Measurements from ENCODE around the gene SLC6A18.

The SLC6A18 gene

GRCh38 chr5:1243487-1244130 is 18.4 kb downstream of the SLC6A18 start:
- Mint-ChIP-seq H3K9me3 (no peaks in the 10 kb centered on the region), H3K4me3 (no peak overlapping the region), H3K27me3 (peaks cover 3% of the 10 kb centered on the region), H3K36me3 (no peaks in the 10 kb centered on the region), H3K27ac (no peak overlapping the region), H3K4me1 (no peaks in the 10 kb centered on the region)

- no peaks in the 10 kb centered on the region for H3K4me1 Mint-ChIP-seq
- H3K9me3 Mint-ChIP-seq = no peaks in the 10 kb centered on the region
- H3K4me3 Mint-ChIP-seq = no peak overlapping the region
- peaks cover 3% of the 10 kb centered on the region for H3K27me3 Mint-ChIP-seq
- H3K36me3 Mint-ChIP-seq = no peaks in the 10 kb centered on the region
- no peak overlapping the region for H3K27ac Mint-ChIP-seq
These were observed 19.1 kb downstream of the SLC6A18 start for GRCh38 chr5:1244255-1244654.

- no peaks in the 10 kb centered on the region for H3K9me3 Mint-ChIP-seq
- H3K4me3 Mint-ChIP-seq = no peak overlapping the region
- H3K36me3 Mint-ChIP-seq = no peaks in the 10 kb centered on the region
- no peak overlapping the region for H3K27ac Mint-ChIP-seq
- peaks cover 3% of the 10 kb centered on the region for H3K27me3 Mint-ChIP-seq
- H3K4me1 Mint-ChIP-seq = no peaks in the 10 kb centered on the region
These were observed 19.8 kb downstream of the SLC6A18 start for GRCh38 chr5:1244976-1245375.

GRCh38 chr5:1245905-1246576 is 20.9 kb downstream of the SLC6A18 start:
- peaks cover 3% of the 10 kb centered on the region for H3K27me3 Mint-ChIP-seq
- H3K4me3 Mint-ChIP-seq = no peak overlapping the region
- H3K27ac Mint-ChIP-seq = no peak overlapping the region
- no peaks in the 10 kb centered on the region for H3K4me1 Mint-ChIP-seq
- no peaks in the 10 kb centered on the region for H3K36me3 Mint-ChIP-seq
- H3K9me3 Mint-ChIP-seq = no peaks in the 10 kb centered on the region

- Mint-ChIP-seq H3K27ac (no peak overlapping the region), H3K4me3 (no peak overlapping the region), H3K9me3 (no peaks in the 10 kb centered on the region)
These were observed 21.7 kb downstream of the SLC6A18 start for GRCh38 chr5:1246711-1247431.

DNA sequence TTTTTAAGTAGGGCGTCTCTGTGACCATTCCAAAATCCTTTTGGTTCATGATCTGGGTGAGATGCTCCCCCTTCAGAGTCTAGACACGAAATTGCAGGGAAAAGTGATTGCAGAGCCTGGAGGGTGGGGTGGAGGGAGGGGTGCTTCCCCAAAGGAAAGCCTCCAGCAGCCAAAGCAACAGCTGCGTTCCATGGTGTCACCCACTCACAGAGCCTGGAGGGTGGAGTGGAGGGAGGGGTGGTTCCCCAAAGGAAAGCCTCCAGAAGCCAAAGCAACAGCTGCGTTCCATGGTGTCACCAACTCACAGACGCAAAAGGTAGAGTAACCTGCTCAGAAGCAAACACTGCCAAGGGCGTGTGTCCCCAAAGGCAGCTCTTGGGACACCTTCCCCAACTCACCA is 22.6 kb downstream of the SLC6A18 start:
- no peak overlapping the region for H3K27ac Mint-ChIP-seq
- H3K36me3 Mint-ChIP-seq = no peaks in the 10 kb centered on the region
- H3K27me3 Mint-ChIP-seq = peaks cover 3% of the 10 kb centered on the region
- no peaks in the 10 kb centered on the region for H3K4me1 Mint-ChIP-seq
- no peaks in the 10 kb centered on the region for H3K9me3 Mint-ChIP-seq
- H3K4me3 Mint-ChIP-seq = no peak overlapping the region

More at GRCh38 chr5:1246711-1247431, 21.7 kb downstream of the SLC6A18 start:
- H3K4me1 Mint-ChIP-seq = no peaks in the 10 kb centered on the region
- H3K36me3 Mint-ChIP-seq = no peaks in the 10 kb centered on the region
- peaks cover 3% of the 10 kb centered on the region for H3K27me3 Mint-ChIP-seq

DNA sequence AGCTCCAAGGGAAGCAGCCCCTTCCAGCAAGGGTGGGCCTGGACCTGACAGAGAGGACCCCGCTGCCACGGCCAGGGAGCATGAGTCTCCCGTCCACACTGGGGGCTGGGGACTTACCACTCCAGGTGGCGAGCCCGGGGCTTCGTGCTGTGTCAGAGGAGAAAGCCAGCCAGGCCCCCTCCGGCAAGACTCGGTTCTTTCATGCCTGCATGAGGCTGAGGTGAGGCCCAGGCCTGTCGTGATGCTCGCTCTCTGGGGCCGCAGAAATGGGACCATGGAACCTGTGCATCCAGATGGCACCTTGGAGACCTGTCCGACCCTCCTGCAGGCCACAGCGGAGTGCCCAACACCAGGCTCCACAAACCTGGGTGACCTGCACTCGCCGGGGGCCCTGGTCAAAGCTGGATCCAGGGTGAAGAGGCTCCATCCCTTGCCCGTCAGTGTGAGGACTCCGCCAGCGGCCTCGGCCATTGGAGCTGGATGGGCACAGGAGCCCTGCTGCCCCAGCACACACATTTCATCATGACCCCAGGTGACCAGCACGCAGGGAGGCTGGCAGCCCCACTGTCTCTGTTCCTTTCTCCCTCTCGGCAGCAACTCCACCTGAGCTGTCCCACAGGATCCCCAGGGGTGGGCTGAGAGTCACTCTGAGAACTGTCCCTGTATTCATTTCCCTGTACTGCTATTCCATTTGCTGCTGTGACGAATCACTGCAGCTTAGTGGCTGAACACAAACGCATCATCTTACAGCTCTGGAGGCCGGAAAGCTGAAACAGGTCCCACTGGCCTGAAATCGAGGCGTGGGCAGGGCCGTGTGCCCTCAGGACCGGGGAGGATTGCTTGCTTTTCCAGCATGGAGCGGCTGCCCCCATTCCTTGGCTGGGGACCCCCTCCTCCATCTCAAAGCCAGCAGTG is 24.4 kb downstream of the SLC6A18 start:
- Mint-ChIP-seq H3K4me1 (peaks cover 3% of the 10 kb centered on the region), H3K27me3 (peaks cover 3% of the 10 kb centered on the region), H3K27ac (no peak overlapping the region), H3K36me3 (no peaks in the 10 kb centered on the region), H3K4me3 (no peak overlapping the region), H3K9me3 (no peaks in the 10 kb centered on the region)

DNA sequence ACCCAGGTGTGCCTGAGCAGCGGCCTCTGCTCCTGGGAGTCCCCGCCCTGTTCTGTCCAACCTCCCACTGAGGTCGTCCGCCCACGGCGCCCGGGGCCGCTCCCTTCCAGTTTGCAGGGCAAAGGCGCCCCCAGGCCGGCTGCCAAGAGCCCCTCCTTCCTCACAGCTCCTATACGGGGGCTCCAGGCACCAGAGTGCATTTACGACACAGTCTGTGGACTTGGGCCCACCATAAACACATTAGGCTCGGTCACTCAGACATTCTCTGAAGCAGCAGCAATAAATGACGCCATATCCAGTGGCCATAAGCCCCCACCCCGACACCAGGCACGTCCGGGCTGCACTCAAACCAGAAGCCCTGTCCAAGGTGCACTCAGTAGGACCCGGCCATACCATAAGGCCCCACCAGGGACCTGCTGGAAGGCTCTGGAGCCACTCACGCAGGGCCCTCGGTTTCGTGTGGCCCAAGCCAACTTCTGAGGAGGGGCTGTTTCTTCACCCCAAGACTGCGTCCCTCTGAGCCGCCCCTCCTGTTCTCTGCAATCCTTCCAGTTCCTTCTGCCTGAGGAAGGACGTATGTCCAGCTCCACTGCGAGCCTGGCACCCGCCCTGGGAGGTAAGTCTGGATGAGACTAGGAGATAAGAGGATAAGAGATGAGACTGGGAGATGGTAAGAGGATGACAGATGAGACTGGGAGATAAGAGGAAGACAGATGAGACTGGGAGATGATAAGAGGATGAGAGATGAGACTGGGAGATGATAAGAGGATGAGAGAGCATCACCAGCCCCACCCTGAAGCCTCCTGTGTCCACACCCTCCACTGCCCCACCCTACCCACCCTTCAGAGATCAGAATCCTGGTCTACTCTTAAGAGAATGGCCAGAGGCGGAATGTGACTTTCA is 26.7 kb downstream of the SLC6A18 start:
- peaks cover 3% of the 10 kb centered on the region for H3K27me3 Mint-ChIP-seq
- H3K36me3 Mint-ChIP-seq = no peaks in the 10 kb centered on the region
- peaks cover 19% of the 10 kb centered on the region for H3K4me1 Mint-ChIP-seq
- H3K27ac Mint-ChIP-seq = no peak overlapping the region
- H3K9me3 Mint-ChIP-seq = no peaks in the 10 kb centered on the region
- no peak overlapping the region for H3K4me3 Mint-ChIP-seq

DNA sequence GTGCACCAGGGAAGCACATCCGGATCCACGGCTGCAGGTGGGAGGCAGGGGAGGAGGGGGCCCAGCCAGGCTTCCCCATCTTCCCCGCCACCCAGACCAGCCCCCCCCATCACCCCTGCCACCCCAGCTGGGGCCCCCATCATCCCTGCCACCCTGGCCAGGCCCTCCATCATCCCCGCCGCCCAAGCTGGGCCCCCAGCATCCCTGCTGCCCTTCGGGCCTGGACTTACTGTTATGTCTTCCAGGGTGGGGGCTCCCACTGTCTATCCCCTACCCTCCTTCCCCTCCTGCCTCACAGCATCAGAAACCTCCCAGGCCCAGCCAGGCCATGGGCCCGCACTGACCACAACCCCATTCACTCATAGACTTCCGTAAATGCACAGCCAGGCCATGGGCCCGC is 27.5 kb downstream of the SLC6A18 start:
- Mint-ChIP-seq H3K27ac (no peak overlapping the region), H3K36me3 (no peaks in the 10 kb centered on the region), H3K27me3 (no peaks in the 10 kb centered on the region), H3K9me3 (no peaks in the 10 kb centered on the region), H3K4me3 (no peak overlapping the region), H3K4me1 (peaks cover 19% of the 10 kb centered on the region)

DNA sequence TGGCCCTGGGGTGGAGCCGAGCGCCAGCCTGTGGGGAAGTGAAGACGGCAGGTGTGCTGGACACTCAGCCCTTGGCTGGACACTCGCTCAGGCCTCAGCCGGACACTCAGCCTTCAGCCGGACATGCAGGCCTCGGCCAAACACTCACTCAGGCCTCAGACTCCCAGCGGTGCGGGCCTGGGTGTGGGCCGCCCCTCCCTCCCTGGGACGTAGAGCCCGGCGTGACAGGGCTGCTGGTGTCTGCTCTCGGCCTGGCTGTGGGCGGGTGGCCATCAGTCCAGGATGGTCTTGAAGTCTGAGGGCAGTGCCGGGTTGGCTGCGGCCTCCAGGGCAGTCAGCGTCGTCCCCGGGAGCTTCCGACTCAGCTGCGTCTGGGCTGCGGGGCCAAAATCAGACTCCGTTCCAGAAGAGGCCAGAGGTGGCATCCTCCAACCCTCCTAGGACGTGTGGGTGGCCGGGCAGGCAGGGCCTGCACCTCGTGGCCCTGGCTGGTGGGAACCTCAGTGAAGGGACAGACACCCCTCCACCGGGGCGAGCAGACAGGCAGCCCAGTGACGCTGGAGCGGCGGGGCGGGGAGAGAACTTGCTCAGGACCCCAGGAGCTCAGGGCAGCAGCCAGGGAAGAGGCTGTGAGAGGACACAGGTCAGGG is 28.4 kb downstream of the SLC6A18 start:
- Mint-ChIP-seq H3K36me3 (no peaks in the 10 kb centered on the region), H3K27ac (no peak overlapping the region), H3K9me3 (no peaks in the 10 kb centered on the region), H3K4me1 (peaks cover 19% of the 10 kb centered on the region), H3K4me3 (no peak overlapping the region), H3K27me3 (no peaks in the 10 kb centered on the region)

GRCh38 chr5:1254196-1254595 is 29.0 kb downstream of the SLC6A18 start:
- no peaks in the 10 kb centered on the region for H3K36me3 Mint-ChIP-seq
- H3K4me1 Mint-ChIP-seq = peaks cover 19% of the 10 kb centered on the region
- H3K27ac Mint-ChIP-seq = no peak overlapping the region
- H3K4me3 Mint-ChIP-seq = no peak overlapping the region
- no peaks in the 10 kb centered on the region for H3K27me3 Mint-ChIP-seq
- H3K9me3 Mint-ChIP-seq = no peaks in the 10 kb centered on the region

GRCh38 chr5:1255081-1255561 is 29.9 kb downstream of the SLC6A18 start:
- H3K4me3 Mint-ChIP-seq = peak overlapping the region; percentile 88

GRCh38 chr5:1256776-1257175 is 31.6 kb downstream of the SLC6A18 start:
- H3K9me3 Mint-ChIP-seq = no peaks in the 10 kb centered on the region
- peaks cover 19% of the 10 kb centered on the region for H3K4me1 Mint-ChIP-seq
- no peaks in the 10 kb centered on the region for H3K36me3 Mint-ChIP-seq
- no peak overlapping the region for H3K4me3 Mint-ChIP-seq
- no peaks in the 10 kb centered on the region for H3K27me3 Mint-ChIP-seq
- no peak overlapping the region for H3K27ac Mint-ChIP-seq

More at GRCh38 chr5:1255081-1255561, 29.9 kb downstream of the SLC6A18 start:
- H3K27ac Mint-ChIP-seq = peak overlapping the region; percentile 66
- H3K9me3 Mint-ChIP-seq = no peaks in the 10 kb centered on the region
- peaks cover 19% of the 10 kb centered on the region for H3K4me1 Mint-ChIP-seq
- no peaks in the 10 kb centered on the region for H3K36me3 Mint-ChIP-seq
- no peaks in the 10 kb centered on the region for H3K27me3 Mint-ChIP-seq

DNA sequence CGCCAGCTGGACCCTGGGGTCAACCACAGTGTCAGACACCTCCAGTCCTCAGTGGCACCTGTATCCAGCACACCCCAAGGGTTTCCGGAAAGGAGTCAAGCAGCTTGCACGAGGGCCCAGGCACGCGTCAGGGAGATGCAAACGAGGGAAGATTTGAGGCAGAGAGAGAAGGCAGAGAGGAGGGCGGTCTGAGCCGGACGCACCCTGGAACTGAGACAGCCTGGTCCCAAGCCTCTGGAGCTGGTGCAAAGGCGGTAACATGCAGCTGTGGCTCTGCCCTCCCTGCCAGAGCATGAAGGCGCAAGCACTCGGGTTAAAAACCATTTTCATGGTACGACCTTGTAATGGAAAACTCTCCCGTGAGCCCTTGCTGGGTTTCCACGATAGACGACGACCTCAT is 32.2 kb downstream of the SLC6A18 start:
- Mint-ChIP-seq H3K27ac (no peak overlapping the region), H3K4me3 (no peak overlapping the region), H3K9me3 (no peaks in the 10 kb centered on the region), H3K27me3 (no peaks in the 10 kb centered on the region), H3K36me3 (no peaks in the 10 kb centered on the region), H3K4me1 (peaks cover 19% of the 10 kb centered on the region)
